Liver (tissue), 9 donors: ENCODE measurements around the gene DAPK1. TPM values are rescaled to one million over a fixed set of nuclear protein-coding genes. Genes with fewer than 3 reads are reported as not detected.

Experiments used
- DNase-seq: peaks from one replicate; pipeline ENCODE4 v3.0.0-alpha.2; 2017; ENCODE audit warnings: low spot score
- H3K27ac ChIP-seq, 2 donors: one replicate each; pipeline ENCODE4 v1.7.0; 2013; ENCODE audit warnings: inconsistent platforms in 2 of 2, low read length in 2 of 2, control low read depth in 1 of 2, low read depth in 1 of 2, mild to moderate bottlenecking in 1 of 2
- H3K27me3 ChIP-seq, 4 donors: one replicate each; pipeline versions ENCODE4 v1.6.1 to v1.7.0; 2013; ENCODE audit warnings: low read length in 3 of 4, inconsistent platforms in 1 of 4, mild to moderate bottlenecking in 1 of 4, moderate library complexity in 1 of 4; ENCODE audit not compliant: control insufficient read depth in 4 of 4, insufficient read depth in 4 of 4
- H3K36me3 ChIP-seq, 4 donors: one replicate each; pipeline versions ENCODE4 v1.6.1 to v1.7.0; 2013; ENCODE audit warnings: low read length in 3 of 4, mild to moderate bottlenecking in 3 of 4, low read depth in 1 of 4, moderate library complexity in 1 of 4; ENCODE audit not compliant: control insufficient read depth in 4 of 4, insufficient read depth in 3 of 4
- H3K4me1 ChIP-seq, 4 donors: one replicate each; pipeline versions ENCODE4 v1.6.1 to v1.7.0; 2013; ENCODE audit warnings: low read length in 3 of 4, mild to moderate bottlenecking in 3 of 4, moderate library complexity in 1 of 4; ENCODE audit not compliant: control insufficient read depth in 4 of 4, insufficient read depth in 4 of 4
- H3K4me3 ChIP-seq, 3 donors: one replicate each; pipeline versions ENCODE4 v1.6.1 to v1.7.0; 2013; ENCODE audit warnings: low read length in 3 of 3, control low read depth in 1 of 3, low read depth in 1 of 3, mild to moderate bottlenecking in 1 of 3
- H3K9ac ChIP-seq, 2 donors: one replicate each; pipeline ENCODE4 v1.7.0; 2013; ENCODE audit warnings: low read length in 2 of 2, mild to moderate bottlenecking in 2 of 2, moderate library complexity in 2 of 2, control low read depth in 1 of 2, low read depth in 1 of 2
- H3K9me3 ChIP-seq, 4 donors: one replicate each; pipeline versions ENCODE4 v1.6.1 to v1.7.0; 2013; ENCODE audit warnings: low read length in 3 of 4; ENCODE audit not compliant: control insufficient read depth in 4 of 4
- CTCF ChIP-seq: fragments of 150-350 bp; IDR thresholded peaks from 2 replicates; pipeline ENCODE4 v1.5.1; 2017; ENCODE audit warnings: improper control_type of control experiment, low read depth, low read length; ENCODE audit not compliant: missing input control
- EGR1 ChIP-seq, 2 donors: IDR thresholded peaks; 2 replicates each; pipeline ENCODE4 v1.6.1; 2016 to 2018; ENCODE audit warnings: antibody characterized with exemption in 2 of 2, low read depth in 2 of 2
- FOXA1 ChIP-seq: IDR thresholded peaks from 2 replicates; pipeline ENCODE4 v1.6.1; 2016; ENCODE audit warnings: antibody characterized with exemption
- FOXA2 ChIP-seq: IDR thresholded peaks from 2 replicates; pipeline ENCODE4 v1.6.1; 2016; ENCODE audit warnings: antibody characterized with exemption
- GABPA ChIP-seq, 2 donors: IDR thresholded peaks in 1 of 2; conservative IDR thresholded peaks in 1 of 2; 2 replicates each; pipeline ENCODE4 v1.6.1; 2016; ENCODE audit warnings: antibody characterized with exemption in 2 of 2, mild to moderate bottlenecking in 1 of 2, moderate library complexity in 1 of 2
- HNF4A ChIP-seq, 2 donors: conservative IDR thresholded peaks; 2 replicates each; pipeline ENCODE4 v1.6.1; 2016; ENCODE audit warnings: antibody characterized with exemption in 2 of 2, mild to moderate bottlenecking in 2 of 2
- HNF4G ChIP-seq: IDR thresholded peaks from 2 replicates; pipeline ENCODE4 v1.6.1; 2016; ENCODE audit warnings: antibody characterized with exemption
- JUND ChIP-seq, 2 donors: IDR thresholded peaks; 2 replicates each; pipeline ENCODE4 v1.6.1; 2016; ENCODE audit warnings: antibody characterized with exemption in 2 of 2
- MAX ChIP-seq: IDR thresholded peaks from 2 replicates; pipeline ENCODE4 v1.6.1; 2016; ENCODE audit warnings: antibody characterized with exemption
- NR2F2 ChIP-seq: IDR thresholded peaks from 2 replicates; pipeline ENCODE4 v1.6.1; 2016; ENCODE audit warnings: antibody characterized with exemption
- RAD21 ChIP-seq, 2 donors: IDR thresholded peaks; 2 replicates each; pipeline ENCODE4 v1.6.1; 2016; ENCODE audit warnings: antibody characterized with exemption in 2 of 2, mild to moderate bottlenecking in 2 of 2
- REST ChIP-seq: IDR thresholded peaks from 2 replicates; pipeline ENCODE4 v1.6.1; 2016; ENCODE audit warnings: antibody characterized with exemption, mild to moderate bottlenecking
- RXRA ChIP-seq, 2 donors: IDR thresholded peaks; 2 replicates each; pipeline ENCODE4 v1.6.1; 2017 to 2018; ENCODE audit warnings: antibody characterized with exemption in 2 of 2, mild to moderate bottlenecking in 1 of 2
- SP1 ChIP-seq: IDR thresholded peaks from 2 replicates; pipeline ENCODE4 v1.6.1; 2018; ENCODE audit warnings: antibody characterized with exemption, mild to moderate bottlenecking
- TAF1 ChIP-seq: conservative IDR thresholded peaks from 2 replicates; pipeline ENCODE4 v1.6.1; 2016; ENCODE audit warnings: antibody characterized with exemption, mild to moderate bottlenecking
- YY1 ChIP-seq: IDR thresholded peaks from 2 replicates; pipeline ENCODE4 v1.6.1; 2016; ENCODE audit warnings: antibody characterized with exemption, mild to moderate bottlenecking
- ZBTB33 ChIP-seq: IDR thresholded peaks from 2 replicates; pipeline ENCODE4 v1.6.1; 2016; ENCODE audit warnings: antibody characterized with exemption
- WGBS: extraction: QIAGEN DNeasy Blood & Tissue Kit; methylation state at CpG from one replicate; pipeline ENCODE4 v1.1.7; 2013; 5-methylcytosine and 5-hydroxymethylcytosine counted together
- polyA plus RNA-seq, 2 donors: library from polyadenylated mRNA; stranded (reverse) in 1 of 2; unstranded in 1 of 2; fragments of 200-250 nt in 1 of 2; fragments of >200 nt in 1 of 2; fragmentation: Nextera tagmentation in 1 of 2; extraction: Ambion mirVana in 1 of 2; gene quantifications; one replicate each; pipeline versions ENCODE4 v1.2.1 to v1.2.3, GENCODE V29; 2013 to 2015
- total RNA-seq, 2 donors: library from RNA; depleted of rRNA; stranded (reverse); fragments of >200 nt; gene quantifications; one replicate each; pipeline ENCODE4 v1.2.3, GENCODE V29; 2014
- TF ChIP-seq, protein P1 (sequence below): IDR thresholded peaks from 2 replicates; pipeline ENCODE4 v1.6.1; 2016; ENCODE audit warnings: antibody characterized with exemption
- donor health status: healthy.
- donor health status: healthy.
- donor health status: healthy.
- donor health status: healthy.
- donor health status: healthy.

DAPK1 gene
- total and polyA plus RNA-seq, 4 donors: 14.0 to 40.8 (median 21.8) TPM

DNA sequence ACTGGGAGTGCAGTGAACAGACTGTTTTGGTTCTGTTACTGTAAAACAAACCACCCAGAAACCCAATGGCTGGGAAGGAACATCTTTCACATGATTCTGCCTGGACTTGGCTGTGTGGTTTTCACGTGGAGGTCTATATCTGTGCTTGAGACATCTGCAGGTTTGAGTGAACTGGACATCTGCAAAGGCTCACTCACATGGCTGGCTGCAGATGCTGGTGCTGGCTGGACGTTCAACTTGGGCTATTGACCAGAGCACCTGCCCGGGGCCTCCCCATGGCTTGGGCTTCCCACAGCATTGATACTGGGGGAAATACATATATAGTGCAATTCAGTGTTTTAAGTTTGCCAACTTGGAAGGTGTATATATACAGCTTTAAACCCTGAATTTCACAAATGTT lies 235.1 kb downstream of the DAPK1 start:
- no peak overlapping the region for H3K27ac ChIP-seq
- no peaks in the 10 kb centered on the region for H3K27me3 ChIP-seq
- H3K4me1 ChIP-seq: no peaks in the 10 kb centered on the region
- TF ChIP-seq JUND (IDR thresholded peaks at IDR 0.05): no peak
- TF ChIP-seq RAD21 (IDR thresholded peaks at IDR 0.05): no peak
- TF ChIP-seq, protein P1, sequence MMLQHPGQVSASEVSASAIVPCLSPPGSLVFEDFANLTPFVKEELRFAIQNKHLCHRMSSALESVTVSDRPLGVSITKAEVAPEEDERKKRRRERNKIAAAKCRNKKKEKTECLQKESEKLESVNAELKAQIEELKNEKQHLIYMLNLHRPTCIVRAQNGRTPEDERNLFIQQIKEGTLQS: no peak
- TF ChIP-seq HNF4A (conservative IDR thresholded peaks at IDR 0.05): no peak
- TF ChIP-seq NR2F2: no peak
- no peak for TF ChIP-seq ZBTB33
- TF ChIP-seq GABPA (IDR thresholded peaks at IDR 0.05 in 1 of 2, conservative IDR thresholded peaks at IDR 0.05 in 1 of 2): no peak
- no peak for TF ChIP-seq HNF4G
- no peak for TF ChIP-seq YY1
- no peak for TF ChIP-seq FOXA1
- TF ChIP-seq SP1: no peak
- no peak for TF ChIP-seq REST
- TF ChIP-seq MAX: no peak
- no peak for TF ChIP-seq EGR1 (IDR thresholded peaks at IDR 0.05; ENCODE audit: low read depth in 2 of 2)
- no peak for TF ChIP-seq CTCF
- no peak for TF ChIP-seq TAF1
- no peak for TF ChIP-seq RXRA (IDR thresholded peaks at IDR 0.05)
- TF ChIP-seq FOXA2: no peak
- no peaks in the 10 kb centered on the region for H3K9me3 ChIP-seq
- H3K4me3 ChIP-seq: no peak overlapping the region
- no peak overlapping the region for H3K9ac ChIP-seq
- H3K36me3 ChIP-seq: peaks cover 1 to 20% (median 18%) of the 10 kb centered on the region in 4 donors
- DNase-seq: no peak
- 75% methylated on average over 3 of the region's 3 CpGs for WGBS
